WTC11 (cell line): ENCODE results near the gene GADL1. TPM values are rescaled to one million over a fixed set of nuclear protein-coding genes. Genes with fewer than 3 reads are reported as not detected.

Experiments used
- ATAC-seq: fragments of 200-7000 bp; cut with Tn5 transposase; 2 replicates; pipeline ENCODE4 v1.10.0; 2021; ENCODE audit warnings: mild to moderate bottlenecking, moderate library complexity
- CTCF ChIA-PET: fragments of 300-600 bp; sonication (Branson Sonifier 250); formaldehyde crosslinking; loops from one replicate; lab custom pipeline; 2021; ENCODE audit warnings: antibody characterized with exemption; lab: Charles Lee
- POLR2A ChIA-PET: fragments of 350-600 bp; sonication (Branson Sonifier 250); formaldehyde crosslinking; loops from one replicate; lab custom pipeline; 2021; ENCODE audit warnings: antibody characterized with exemption; lab: Charles Lee
- DNase-seq: peaks from one replicate; pipeline ENCODE4 v3.0.0; 2021; ENCODE audit warnings: low spot score
- H3K27ac Mint-ChIP-seq: 2 replicates; pipeline ENCODE4 v1.8.0; 2021; ENCODE audit warnings: mixed read lengths
- H3K27me3 Mint-ChIP-seq: 2 replicates; pipeline ENCODE4 v1.8.0; 2021; ENCODE audit warnings: low read depth, mild to moderate bottlenecking, moderate library complexity, mixed read lengths
- H3K36me3 Mint-ChIP-seq: 2 replicates; pipeline ENCODE4 v1.8.0; 2021; ENCODE audit warnings: mixed read lengths
- H3K4me1 Mint-ChIP-seq: 2 replicates; pipeline ENCODE4 v1.8.0; 2022; ENCODE audit warnings: mixed read lengths
- H3K4me3 Mint-ChIP-seq: 2 replicates; pipeline ENCODE4 v1.8.0; 2021; ENCODE audit warnings: mild to moderate bottlenecking, moderate library complexity, mixed read lengths
- H3K9me3 Mint-ChIP-seq: 2 replicates; pipeline ENCODE4 v1.8.0; 2021; ENCODE audit warnings: mixed read lengths
- AFF4 ChIP-seq: sonication (generic); formaldehyde crosslinking; IDR thresholded peaks from 2 replicates; pipeline ENCODE4 v1.8.1; 2023; ENCODE audit warnings: mild to moderate bottlenecking, missing genetic modification reagents, borderline replicate concordance
- AR ChIP-seq: fragments of 250-450 bp; sonication (Bioruptor Pico); IDR thresholded peaks from 2 replicates; pipeline ENCODE4 v1.9.0; 2021; ENCODE audit warnings: mild to moderate bottlenecking
- CBFB ChIP-seq: sonication (generic); formaldehyde crosslinking; IDR thresholded peaks from 2 replicates; pipeline ENCODE4 v1.8.1; 2022; ENCODE audit warnings: mild to moderate bottlenecking, low read depth, missing genetic modification reagents
- CDX4 ChIP-seq: fragments of 250-450 bp; sonication (Bioruptor Pico); IDR thresholded peaks from 2 replicates; pipeline ENCODE4 v1.9.0; 2021; ENCODE audit warnings: moderate library complexity, mild to moderate bottlenecking, inconsistent platforms, borderline replicate concordance
- CREB1 ChIP-seq: sonication (generic); formaldehyde crosslinking; IDR thresholded peaks from 2 replicates; pipeline ENCODE4 v1.8.0; 2023; ENCODE audit warnings: mild to moderate bottlenecking, missing genetic modification reagents
- EMX1 ChIP-seq: fragments of 250-450 bp; sonication (Bioruptor Pico); IDR thresholded peaks from 2 replicates; pipeline ENCODE4 v1.8.0; 2021; ENCODE audit warnings: mild to moderate bottlenecking
- ESRRA ChIP-seq: sonication (generic); formaldehyde crosslinking; IDR thresholded peaks from 2 replicates; pipeline ENCODE4 v1.8.1; 2022; ENCODE audit warnings: mild to moderate bottlenecking, missing genetic modification reagents, borderline replicate concordance
- FOXP1 ChIP-seq: sonication (generic); formaldehyde crosslinking; IDR thresholded peaks from 2 replicates; pipeline ENCODE4 v1.8.0; 2022; ENCODE audit warnings: missing genetic modification reagents, mild to moderate bottlenecking, moderate library complexity, borderline replicate concordance
- GRHL2 ChIP-seq: fragments of 250-450 bp; sonication (Bioruptor Pico); IDR thresholded peaks from 2 replicates; pipeline ENCODE4 v1.8.0; 2022; ENCODE audit warnings: mild to moderate bottlenecking, moderate library complexity; ENCODE audit not compliant: insufficient replicate concordance, severe bottlenecking
- JAZF1 ChIP-seq: fragments of 250-450 bp; sonication (Bioruptor Pico); IDR thresholded peaks from 2 replicates; pipeline ENCODE4 v1.9.0; 2021; ENCODE audit warnings: moderate library complexity, mild to moderate bottlenecking, inconsistent platforms
- JUN ChIP-seq: sonication (generic); formaldehyde crosslinking; IDR thresholded peaks from 2 replicates; pipeline ENCODE4 v1.8.0; 2023; ENCODE audit warnings: mild to moderate bottlenecking, missing genetic modification reagents
- MYBL2 ChIP-seq: sonication (generic); formaldehyde crosslinking; IDR thresholded peaks from 2 replicates; pipeline ENCODE4 v1.8.1; 2023; ENCODE audit warnings: mild to moderate bottlenecking, moderate library complexity, missing genetic modification reagents
- NR2C2 ChIP-seq: sonication (generic); formaldehyde crosslinking; IDR thresholded peaks from 2 replicates; pipeline ENCODE4 v1.8.0; 2022; ENCODE audit warnings: mild to moderate bottlenecking, missing genetic modification reagents
- TCF7 ChIP-seq: sonication (generic); formaldehyde crosslinking; IDR thresholded peaks from 2 replicates; pipeline ENCODE4 v1.8.0; 2022; ENCODE audit warnings: mild to moderate bottlenecking, low read depth, missing genetic modification reagents, moderate library complexity
- TEAD4 ChIP-seq: sonication (generic); formaldehyde crosslinking; IDR thresholded peaks from 2 replicates; pipeline ENCODE4 v1.8.0; 2022; ENCODE audit warnings: mild to moderate bottlenecking, missing genetic modification reagents
- USF2 ChIP-seq: sonication (generic); formaldehyde crosslinking; IDR thresholded peaks from 2 replicates; pipeline ENCODE4 v1.8.1; 2023; ENCODE audit warnings: mild to moderate bottlenecking, missing genetic modification reagents, moderate library complexity
- ZBTB21 ChIP-seq: sonication (generic); formaldehyde crosslinking; IDR thresholded peaks from 2 replicates; pipeline ENCODE4 v1.8.1; 2023; ENCODE audit warnings: mild to moderate bottlenecking, missing genetic modification reagents, borderline replicate concordance
- ZMAT4 ChIP-seq: fragments of 250-450 bp; sonication (Bioruptor Pico); IDR thresholded peaks from 2 replicates; pipeline ENCODE4 v1.9.0; 2021; ENCODE audit warnings: mild to moderate bottlenecking
- ZNF232 ChIP-seq: sonication (generic); formaldehyde crosslinking; IDR thresholded peaks from 2 replicates; pipeline ENCODE4 v1.8.0; 2022; ENCODE audit warnings: mild to moderate bottlenecking, missing genetic modification reagents
- ZNF416 ChIP-seq: fragments of 250-450 bp; sonication (Bioruptor Pico); IDR thresholded peaks from 2 replicates; pipeline ENCODE4 v1.9.0; 2021; ENCODE audit warnings: mild to moderate bottlenecking, inconsistent platforms
- ZNF423 ChIP-seq: fragments of 250-450 bp; sonication (Bioruptor Pico); IDR thresholded peaks from 2 replicates; pipeline ENCODE4 v2.1.2; 2022; ENCODE audit warnings: mild to moderate bottlenecking, moderate library complexity
- ZNF671 ChIP-seq: fragments of 250-450 bp; sonication (Bioruptor Pico); IDR thresholded peaks from 2 replicates; pipeline ENCODE4 v1.8.0; 2021; ENCODE audit warnings: mild to moderate bottlenecking
- total RNA-seq: library from RNA; stranded (reverse); gene quantifications from 3 replicates; pipeline ENCODE4 v1.2.3, GENCODE V29; 2021

GADL1 gene
- total RNA-seq, 1 experiment from 2014 or later = 0.15 TPM

GRCh38 chr3:30777426-30778113, 116.9 kb downstream of the GADL1 start (continued):
- TF ChIP-seq JAZF1 (CRISPR knock-in tag) = no peak
- no peak for TF ChIP-seq NR2C2 (CRISPR knock-in tag)
- no peak for TF ChIP-seq TCF7 (CRISPR knock-in tag)
- TF ChIP-seq FOXP1 (CRISPR knock-in tag) = no peak

- DNase-seq (no peak), ATAC-seq (no peak)
- ChIA-PET POLR2A (no interaction called here), CTCF (interaction anchor here (0.6 kb wide), 1 partner anchor 640 kb away, joined by 3 read pairs; no protein-coding TSS in a partner anchor)
- Mint-ChIP-seq H3K36me3 (no peaks in the 10 kb centered on the region), H3K4me1 (peaks cover 3% of the 10 kb centered on the region), H3K27ac (no peak overlapping the region), H3K4me3 (no peak overlapping the region), H3K9me3 (no peaks in the 10 kb centered on the region), H3K27me3 (no peaks in the 10 kb centered on the region)
- no peak for TF ChIP-seq EMX1
- TF ChIP-seq AR (CRISPR knock-in tag) = no peak
- no peak for TF ChIP-seq ZMAT4 (CRISPR knock-in tag)
- TF ChIP-seq ZNF416 (CRISPR knock-in tag) = no peak
- TF ChIP-seq GRHL2 = no peak
- TF ChIP-seq MYBL2 (CRISPR knock-in tag) = no peak
- TF ChIP-seq AFF4 (CRISPR knock-in tag) = no peak
- no peak for TF ChIP-seq ZNF671
- TF ChIP-seq ZNF423 = no peak
- no peak for TF ChIP-seq ZNF232
- no peak for TF ChIP-seq JUN
- TF ChIP-seq CREB1 (CRISPR knock-in tag) = no peak
- TF ChIP-seq USF2 (CRISPR knock-in tag) = no peak
- TF ChIP-seq TEAD4 (CRISPR knock-in tag) = no peak
- no peak for TF ChIP-seq JAZF1 (CRISPR knock-in tag)
- no peak for TF ChIP-seq CBFB (CRISPR knock-in tag)
- TF ChIP-seq ESRRA (CRISPR knock-in tag) = no peak
- TF ChIP-seq CDX4 (CRISPR knock-in tag) = no peak
- TF ChIP-seq ZBTB21 = no peak
These were observed 118.2 kb downstream of the GADL1 start for GRCh38 chr3:30776186-30776815.
